Measurements from ENCODE around the gene FHAD1. TPM values are rescaled to one million over a fixed set of nuclear protein-coding genes. Genes with fewer than 3 reads are reported as not detected.

FHAD1 gene
- total and polyA plus RNA-seq, 2 of the 13 experiments (the other 11 are each of a cell fraction or from before 2014, with no cell fraction given): not detected

- no peak for TF ChIP-seq AFF4 (CRISPR knock-in tag; IDR thresholded peaks at IDR 0.05)
- no peak for TF ChIP-seq TEAD2 (CRISPR knock-in tag; IDR thresholded peaks at IDR 0.05)
- no peak for TF ChIP-seq PRMT3 (CRISPR knock-in tag; IDR thresholded peaks at IDR 0.05; ENCODE audit: borderline replicate concordance, low read depth)
- TF ChIP-seq ZNF33B (CRISPR knock-in tag; IDR thresholded peaks at IDR 0.05): peak; percentile 70; the same call in 1 of the 2 replicates
- no peak for TF ChIP-seq ZEB1 (IDR thresholded peaks at IDR 0.05; ENCODE audit: insufficient replicate concordance, low read depth)
- TF ChIP-seq ZNF275 (CRISPR knock-in tag; IDR thresholded peaks at IDR 0.05; ENCODE audit: borderline replicate concordance): no peak
- TF ChIP-seq DZIP1 (CRISPR knock-in tag; IDR thresholded peaks at IDR 0.05): no peak
- 0 out of 2 replicates have a peak, but pooled peaks have one; percentile 35 for TF ChIP-seq NR3C1 (CRISPR knock-in tag; IDR thresholded peaks at IDR 0.05)
- TF ChIP-seq ZNF678 (CRISPR knock-in tag; IDR thresholded peaks at IDR 0.05): 0 out of 2 replicates have a peak, but pooled peaks have one; percentile 40
- TF ChIP-seq NR2F2 (IDR thresholded peaks at IDR 0.05; ENCODE audit: borderline replicate concordance, low read depth): no peak
- 0 out of 2 replicates have a peak, but pooled peaks have one; percentile 16 for TF ChIP-seq ZNF263 (CRISPR knock-in tag; IDR thresholded peaks at IDR 0.05)
- no peak for TF ChIP-seq DR1 (CRISPR knock-in tag; IDR thresholded peaks at IDR 0.05)
- no peak for TF ChIP-seq ARHGAP35 (CRISPR knock-in tag; IDR thresholded peaks at IDR 0.05; ENCODE audit: borderline replicate concordance)
- TF ChIP-seq ZNF770 (CRISPR knock-in tag; IDR thresholded peaks at IDR 0.05): no peak
- peak; percentile 42; the same call in 1 of the 2 replicates for TF ChIP-seq MYC (CRISPR knock-in tag; IDR thresholded peaks at IDR 0.05; ENCODE audit: borderline replicate concordance)
- TF ChIP-seq TBX3 (IDR thresholded peaks at IDR 0.05; ENCODE audit: borderline replicate concordance): no peak
Observed at GRCh38 chr1:15272009-15272781, 25.2 kb downstream of the FHAD1 start (continued).

All from HepG2 (cell line).